K562 (cell line): ENCODE measurements around the gene RIOK3. TPM values are rescaled to one million over a fixed set of nuclear protein-coding genes. Genes with fewer than 3 reads are reported as not detected.
A peak's percentile ranks its signal among the peaks of the same experiment; 100 is the strongest.

ENCODE experiments used
- ARID1B ChIP-seq: fragments of 450-650 bp; IDR thresholded peaks from 2 replicates; pipeline ENCODE4 v1.6.1; 2016; ENCODE audit warnings: antibody characterized with exemption, mild to moderate bottlenecking, inconsistent platforms
- BCL6 ChIP-seq: fragments of 250-450 bp; sonication (Bioruptor Pico); IDR thresholded peaks from 2 replicates; pipeline ENCODE4 v1.4.0; 2020
- CHD1 ChIP-seq: fragments of 200-600 bp; sonication (generic); IDR thresholded peaks from one replicate; pipeline ENCODE4 v1.6.1; 2012; ENCODE audit warnings: mild to moderate bottlenecking, moderate library complexity, low read length, inconsistent platforms
- CREB1 ChIP-seq, 2 experiments: sonication (generic) in 1 of 2; formaldehyde crosslinking in 1 of 2; IDR thresholded peaks; 2 replicates each; pipeline versions ENCODE4 v1.6.1 to v1.8.0; 2012 to 2022; ENCODE audit warnings: inconsistent platforms in 1 of 2, mild to moderate bottlenecking in 1 of 2, missing genetic modification reagents in 1 of 2, moderate library complexity in 1 of 2
- CREM ChIP-seq: IDR thresholded peaks from 2 replicates; pipeline ENCODE4 v1.6.1; 2014; ENCODE audit warnings: antibody characterized with exemption, low read depth
- FOXO4 ChIP-seq: fragments of 450-650 bp; formaldehyde crosslinking; IDR thresholded peaks from 2 replicates; pipeline ENCODE4 v1.4.0; 2020; ENCODE audit warnings: mild to moderate bottlenecking, moderate library complexity
- HES1 ChIP-seq: fragments of 450-650 bp; IDR thresholded peaks from 2 replicates; pipeline ENCODE4 v1.6.1; 2016; ENCODE audit warnings: low read depth, mild to moderate bottlenecking, moderate library complexity
- ILF3 ChIP-seq: fragments of 450-650 bp; IDR thresholded peaks from 2 replicates; pipeline ENCODE4 v1.6.1; 2018; ENCODE audit warnings: antibody characterized with exemption, mild to moderate bottlenecking, moderate library complexity, borderline replicate concordance
- JUN ChIP-seq, 2 experiments: sonication (generic) in 1 of 2; formaldehyde crosslinking in 1 of 2; IDR thresholded peaks; 2 replicates each; pipeline versions ENCODE4 v1.6.1 to v1.8.0; 2012 to 2022; ENCODE audit warnings: borderline replicate concordance in 2 of 2, mild to moderate bottlenecking in 2 of 2, improper control_type of control experiment in 1 of 2, low read depth in 1 of 2, low read length in 1 of 2, missing genetic modification reagents in 1 of 2
- MAFG ChIP-seq: fragments of 450-650 bp; conservative IDR thresholded peaks from 2 replicates; pipeline ENCODE4 v1.6.1; 2016; ENCODE audit warnings: missing genetic modification characterization, missing compliant biosample characterization
- MEF2A ChIP-seq: IDR thresholded peaks from 2 replicates; pipeline ENCODE4 v1.6.1; 2011; ENCODE audit warnings: low read depth, mild to moderate bottlenecking, low read length, moderate library complexity; ENCODE audit not compliant: control insufficient read depth
- MTA2 ChIP-seq: fragments of 450-650 bp; IDR thresholded peaks from 2 replicates; pipeline ENCODE4 v1.6.1; 2016; ENCODE audit warnings: low read depth
- MXI1 ChIP-seq: IDR thresholded peaks from 2 replicates; pipeline ENCODE4 v1.6.1; 2011; ENCODE audit warnings: low read depth, mild to moderate bottlenecking, improper control_type of control experiment, low read length
- PML ChIP-seq: IDR thresholded peaks from 2 replicates; pipeline ENCODE4 v1.6.1; 2012; ENCODE audit warnings: low read length, inconsistent platforms
- TEAD2 ChIP-seq: fragments of 450-650 bp; IDR thresholded peaks from 2 replicates; pipeline ENCODE4 v1.6.1; 2016; ENCODE audit warnings: missing genetic modification characterization, control low read depth, missing compliant biosample characterization
- TEAD4 ChIP-seq, 2 experiments: sonication (generic) in 1 of 2; formaldehyde crosslinking in 1 of 2; IDR thresholded peaks; 2 replicates each; pipeline versions ENCODE4 v1.6.1 to v1.8.0; 2012 to 2022; ENCODE audit warnings: borderline replicate concordance in 1 of 2, inconsistent platforms in 1 of 2, low read length in 1 of 2, mild to moderate bottlenecking in 1 of 2, missing genetic modification reagents in 1 of 2
- ZBTB12 ChIP-seq: fragments of 250-450 bp; sonication (Bioruptor Pico); IDR thresholded peaks from 2 replicates; pipeline ENCODE4 v1.4.0; 2020
- ZNF124 ChIP-seq: sonication (generic); formaldehyde crosslinking; IDR thresholded peaks from 2 replicates; pipeline ENCODE4 v1.8.1; 2022; ENCODE audit warnings: missing genetic modification reagents
- polyA plus RNA-seq, 8 experiments: library from polyadenylated mRNA; depleted of rRNA in 4 of 8; stranded (reverse) in 5 of 8; unstranded in 3 of 8; fragments of >200 nt; fragmentation: Nextera tagmentation in 2 of 8; fragmentation: Illumina TruSeq in 1 of 8; extraction: Ambion mirVana in 2 of 8; extraction: Trizol in 1 of 8; gene quantifications; 2 replicates each; pipeline versions ENCODE4 v1.2.1 to v1.2.3, GENCODE V29; 2011 to 2014; ENCODE audit warnings: inconsistent platforms in 1 of 8, missing spikeins in 1 of 8
- total RNA-seq, 7 experiments: library from RNA; depleted of rRNA in 6 of 7; stranded (reverse); fragments of >200 nt in 6 of 7; fragmentation: Illumina TruSeq in 2 of 7; extraction: Trizol in 2 of 7; gene quantifications; 2 replicates each; pipeline versions ENCODE4 v1.2.1 to v1.2.3, GENCODE V29; 2011 to 2021; ENCODE audit warnings: low replicate concordance in 1 of 7
- TF ChIP-seq, protein P1 (sequence below): IDR thresholded peaks from 2 replicates; pipeline ENCODE4 v1.6.1; 2012; ENCODE audit warnings: low read depth, low read length, improper control_type of control experiment, borderline replicate concordance
- TF ChIP-seq, protein P2 (sequence below): sonication (generic); formaldehyde crosslinking; IDR thresholded peaks from 2 replicates; pipeline ENCODE4 v1.8.0; 2022; ENCODE audit warnings: mild to moderate bottlenecking, missing genetic modification reagents, borderline replicate concordance

The RIOK3 gene
- total and polyA plus RNA-seq, 9 of the 15 experiments (the other 6 are each of a cell fraction or from before 2014, with no cell fraction given), result 21.4 to 89.5 (median 62.9) TPM

DNA sequence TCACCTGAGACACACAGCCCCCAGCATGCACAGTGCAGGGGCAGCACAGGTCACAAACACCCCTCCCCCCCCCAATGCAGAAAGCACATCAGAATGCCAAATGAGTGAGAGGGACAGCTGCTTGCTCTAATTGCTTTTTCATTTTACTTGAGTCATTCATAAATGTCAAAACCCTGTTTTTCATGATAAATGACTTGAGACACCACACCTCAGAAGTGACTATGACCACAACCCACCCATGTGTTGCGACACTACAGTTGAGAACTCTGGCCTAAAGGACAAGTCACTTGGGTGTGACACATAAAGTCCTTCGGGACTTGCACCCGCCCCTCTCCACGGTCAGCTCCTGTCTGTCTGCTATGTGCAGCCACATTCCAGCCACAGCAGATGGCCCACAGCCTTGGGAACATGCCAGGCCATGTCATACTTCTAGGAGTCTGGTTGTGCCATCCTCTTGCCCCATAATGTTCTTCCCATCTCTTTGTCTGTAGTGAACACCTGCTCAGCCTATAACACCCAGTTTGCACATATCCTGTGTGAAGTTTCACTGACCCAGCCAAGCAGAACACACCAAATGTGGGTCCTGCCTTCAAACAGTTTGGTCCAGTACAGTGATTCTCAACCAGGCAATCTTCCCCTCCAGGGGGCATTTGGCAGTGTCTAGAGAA, 30.2 kb upstream of the RIOK3 start (continued):
- no peak for TF ChIP-seq ILF3
- no peak for TF ChIP-seq ZNF124 (CRISPR knock-in tag)
- peak; percentile 67 for TF ChIP-seq TEAD2
- TF ChIP-seq MTA2, result peak; percentile 55
- TF ChIP-seq CREB1 (IDR thresholded peaks at IDR 0.05), result peak; percentile 74
- TF ChIP-seq CREB1 (CRISPR knock-in tag; IDR thresholded peaks at IDR 0.05), result peak; percentile 60
- no peak for TF ChIP-seq CHD1
- TF ChIP-seq MXI1, result peak; percentile 51; the same call in 1 of the 2 replicates
- TF ChIP-seq FOXO4 (CRISPR knock-in tag), result no peak
- TF ChIP-seq ARID1B, result peak; percentile 89
- peak; percentile 88 for TF ChIP-seq JUN (IDR thresholded peaks at IDR 0.05; ENCODE audit: borderline replicate concordance, low read depth, low read length)
- no peak for TF ChIP-seq JUN (CRISPR knock-in tag; IDR thresholded peaks at IDR 0.05; ENCODE audit: borderline replicate concordance)
- peak; percentile 71 for TF ChIP-seq TEAD4 (IDR thresholded peaks at IDR 0.05; ENCODE audit: low read length)
- TF ChIP-seq TEAD4 (CRISPR knock-in tag; IDR thresholded peaks at IDR 0.05; ENCODE audit: borderline replicate concordance), result no peak; the same call in 1 of the 2 replicates
- TF ChIP-seq, protein P1, sequence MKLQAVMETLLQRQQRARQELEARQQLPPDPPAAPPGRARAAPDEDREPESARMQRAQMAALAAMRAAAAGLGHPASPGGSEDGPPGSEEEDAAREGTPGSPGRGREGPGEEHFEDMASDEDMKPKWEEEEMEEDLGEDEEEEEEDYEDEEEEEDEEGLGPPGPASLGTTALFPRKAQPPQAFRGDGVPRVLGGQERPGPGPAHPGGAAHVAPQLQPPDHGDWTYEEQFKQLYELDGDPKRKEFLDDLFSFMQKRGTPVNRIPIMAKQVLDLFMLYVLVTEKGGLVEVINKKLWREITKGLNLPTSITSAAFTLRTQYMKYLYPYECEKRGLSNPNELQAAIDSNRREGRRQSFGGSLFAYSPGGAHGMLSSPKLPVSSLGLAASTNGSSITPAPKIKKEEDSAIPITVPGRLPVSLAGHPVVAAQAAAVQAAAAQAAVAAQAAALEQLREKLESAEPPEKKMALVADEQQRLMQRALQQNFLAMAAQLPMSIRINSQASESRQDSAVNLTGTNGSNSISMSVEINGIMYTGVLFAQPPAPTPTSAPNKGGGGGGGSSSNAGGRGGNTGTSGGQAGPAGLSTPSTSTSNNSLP, result peak; percentile 90; the same call in 1 of the 2 replicates
- no peak for TF ChIP-seq HES1
- no peak for TF ChIP-seq BCL6 (CRISPR knock-in tag)
- TF ChIP-seq MEF2A, result no peak
- peak; percentile 85 for TF ChIP-seq MAFG (tag)
- TF ChIP-seq PML, result 0 out of 2 replicates have a peak, but pooled peaks have one; percentile 23
- TF ChIP-seq, protein P2, sequence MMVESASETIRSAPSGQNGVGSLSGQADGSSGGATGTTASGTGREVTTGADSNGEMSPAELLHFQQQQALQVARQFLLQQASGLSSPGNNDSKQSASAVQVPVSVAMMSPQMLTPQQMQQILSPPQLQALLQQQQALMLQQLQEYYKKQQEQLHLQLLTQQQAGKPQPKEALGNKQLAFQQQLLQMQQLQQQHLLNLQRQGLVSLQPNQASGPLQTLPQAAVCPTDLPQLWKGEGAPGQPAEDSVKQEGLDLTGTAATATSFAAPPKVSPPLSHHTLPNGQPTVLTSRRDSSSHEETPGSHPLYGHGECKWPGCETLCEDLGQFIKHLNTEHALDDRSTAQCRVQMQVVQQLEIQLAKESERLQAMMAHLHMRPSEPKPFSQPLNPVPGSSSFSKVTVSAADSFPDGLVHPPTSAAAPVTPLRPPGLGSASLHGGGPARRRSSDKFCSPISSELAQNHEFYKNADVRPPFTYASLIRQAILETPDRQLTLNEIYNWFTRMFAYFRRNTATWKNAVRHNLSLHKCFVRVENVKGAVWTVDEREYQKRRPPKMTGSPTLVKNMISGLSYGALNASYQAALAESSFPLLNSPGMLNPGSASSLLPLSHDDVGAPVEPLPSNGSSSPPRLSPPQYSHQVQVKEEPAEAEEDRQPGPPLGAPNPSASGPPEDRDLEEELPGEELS (CRISPR knock-in tag), result no peak
- TF ChIP-seq CREM, result peak; percentile 77
- no peak for TF ChIP-seq ZBTB12 (CRISPR knock-in tag)
